Right atrium auricular region (tissue), 2 donors: Measurements from ENCODE around the gene CLBA1. TPM values are rescaled to one million over a fixed set of nuclear protein-coding genes. Genes with fewer than 3 reads are reported as not detected.

Source experiments
- DNase-seq: peaks from one replicate; pipeline ENCODE4 v3.0.0-alpha.2; 2019; ENCODE audit warnings: low spot score
- H3K27ac ChIP-seq, 2 donors: fragments of 200-600 bp; sonication (generic); 1 replicate in 1 of 2; 2 replicates in 1 of 2; pipeline ENCODE4 v1.5.1; 2016 to 2019
- H3K27me3 ChIP-seq, 2 donors: fragments of 200-600 bp; sonication (generic); one replicate each; pipeline versions ENCODE4 v1.5.1 to v1.6.0; 2017 to 2019
- H3K36me3 ChIP-seq: fragments of 200-600 bp; sonication (generic); one replicate; pipeline ENCODE4 v1.5.1; 2016
- H3K4me1 ChIP-seq, 2 donors: fragments of 200-600 bp; sonication (generic); one replicate each; pipeline versions ENCODE4 v1.5.1 to v1.6.0; 2017 to 2019
- H3K4me3 ChIP-seq, 2 donors: fragments of 200-600 bp; sonication (generic); 1 replicate in 1 of 2; 2 replicates in 1 of 2; pipeline ENCODE4 v1.5.1; 2017 to 2019; ENCODE audit warnings: mild to moderate bottlenecking in 1 of 2, moderate library complexity in 1 of 2
- H3K9me3 ChIP-seq, 2 donors: fragments of 200-600 bp; sonication (generic); one replicate each; pipeline ENCODE4 v1.5.1; 2019
- total RNA-seq, 2 donors: library from RNA; depleted of rRNA; stranded (reverse); fragments of >200 nt; gene quantifications; one replicate each; pipeline ENCODE4 v1.1.0, GENCODE V29; 2016
- TF ChIP-seq, protein P1 (sequence below), 2 donors: fragments of 200-600 bp; sonication (generic); IDR thresholded peaks; one replicate each; pipeline ENCODE4 v1.5.1; 2019; ENCODE audit warnings: antibody characterized with exemption in 2 of 2

CLBA1 gene
- total RNA-seq, 2 donors from 2014 or later, result 2.0 to 2.2 TPM

GRCh38 chr14:104978746-104979691 lies 6.6 kb upstream of the CLBA1 start:
- Histone ChIP-seq H3K27me3 (no peaks in the 10 kb centered on the region), H3K4me1 (peaks cover 0 to 61% of the 10 kb centered on the region in 2 donors), H3K27ac (no peak overlapping the region), H3K36me3 (no peaks in the 10 kb centered on the region), H3K9me3 (no peaks in the 10 kb centered on the region), H3K4me3 (peak overlapping the region; percentile 29 to 58)
- TF ChIP-seq, protein P1, sequence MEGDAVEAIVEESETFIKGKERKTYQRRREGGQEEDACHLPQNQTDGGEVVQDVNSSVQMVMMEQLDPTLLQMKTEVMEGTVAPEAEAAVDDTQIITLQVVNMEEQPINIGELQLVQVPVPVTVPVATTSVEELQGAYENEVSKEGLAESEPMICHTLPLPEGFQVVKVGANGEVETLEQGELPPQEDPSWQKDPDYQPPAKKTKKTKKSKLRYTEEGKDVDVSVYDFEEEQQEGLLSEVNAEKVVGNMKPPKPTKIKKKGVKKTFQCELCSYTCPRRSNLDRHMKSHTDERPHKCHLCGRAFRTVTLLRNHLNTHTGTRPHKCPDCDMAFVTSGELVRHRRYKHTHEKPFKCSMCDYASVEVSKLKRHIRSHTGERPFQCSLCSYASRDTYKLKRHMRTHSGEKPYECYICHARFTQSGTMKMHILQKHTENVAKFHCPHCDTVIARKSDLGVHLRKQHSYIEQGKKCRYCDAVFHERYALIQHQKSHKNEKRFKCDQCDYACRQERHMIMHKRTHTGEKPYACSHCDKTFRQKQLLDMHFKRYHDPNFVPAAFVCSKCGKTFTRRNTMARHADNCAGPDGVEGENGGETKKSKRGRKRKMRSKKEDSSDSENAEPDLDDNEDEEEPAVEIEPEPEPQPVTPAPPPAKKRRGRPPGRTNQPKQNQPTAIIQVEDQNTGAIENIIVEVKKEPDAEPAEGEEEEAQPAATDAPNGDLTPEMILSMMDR (IDR thresholded peaks at IDR 0.05), result no peak
- no peak for DNase-seq

GRCh38 chr14:104979758-104980610 lies 5.6 kb upstream of the CLBA1 start:
- H3K36me3 ChIP-seq, result no peaks in the 10 kb centered on the region
- H3K4me3 ChIP-seq, result no peak overlapping the region
- peak overlapping the region in 1 of 2 donors; percentile 8 for H3K27ac ChIP-seq
- peaks cover 0 to 54% of the 10 kb centered on the region in 2 donors for H3K4me1 ChIP-seq
- TF ChIP-seq, protein P1 (IDR thresholded peaks at IDR 0.05), result no peak
- no peaks in the 10 kb centered on the region for H3K27me3 ChIP-seq
- no peaks in the 10 kb centered on the region for H3K9me3 ChIP-seq
- no peak for DNase-seq

DNA sequence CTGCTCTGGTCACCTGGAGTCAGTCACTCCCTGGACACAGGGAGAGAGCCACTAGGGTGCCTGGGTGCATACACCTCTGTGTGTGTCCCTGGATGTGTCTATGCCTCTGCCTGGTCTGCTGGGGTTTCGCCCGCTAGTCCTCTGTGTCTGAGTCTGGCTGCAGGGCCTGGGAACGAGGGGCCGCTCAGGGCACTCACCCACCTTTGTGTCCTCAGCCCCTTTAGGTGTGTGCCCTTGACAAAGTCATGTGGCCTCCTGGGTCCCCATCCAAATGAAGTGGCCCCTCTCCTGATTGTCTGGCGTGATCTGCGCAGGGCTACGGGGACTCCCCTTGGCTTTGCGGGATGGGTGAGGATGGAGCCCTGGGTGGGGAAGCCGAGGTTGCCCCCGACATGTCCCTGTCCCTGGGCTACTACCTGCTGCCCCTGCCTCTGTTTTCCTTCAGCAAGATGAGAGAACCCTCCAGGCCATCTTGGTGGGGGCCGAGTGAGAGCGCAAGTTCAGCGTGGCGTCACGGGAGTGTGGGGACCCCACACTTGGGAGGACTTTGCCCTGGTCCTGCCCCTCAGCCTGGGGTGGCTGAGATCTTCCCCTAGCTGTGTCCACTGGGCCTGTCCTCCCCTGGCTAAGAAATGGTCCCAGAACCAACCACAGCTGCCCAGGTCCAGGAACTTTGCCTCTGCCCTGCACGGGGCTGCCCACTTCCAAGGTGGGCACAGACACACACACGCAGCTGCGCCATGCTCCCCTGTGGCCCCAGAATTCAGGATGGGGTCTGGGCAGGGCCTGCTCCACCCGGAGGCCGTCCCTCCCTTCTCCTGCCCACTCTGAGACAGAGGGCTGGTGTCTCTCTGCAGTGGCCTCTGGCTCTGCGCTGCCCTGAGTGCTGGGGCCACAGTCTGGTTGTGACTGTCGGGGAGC lies 4.7 kb upstream of the CLBA1 start:
- Histone ChIP-seq H3K27me3 (no peaks in the 10 kb centered on the region), H3K9me3 (no peaks in the 10 kb centered on the region), H3K4me3 (no peak overlapping the region), H3K27ac (no peak overlapping the region), H3K36me3 (no peaks in the 10 kb centered on the region), H3K4me1 (peaks cover 0 to 48% of the 10 kb centered on the region in 2 donors)
- DNase-seq, result no peak
- TF ChIP-seq, protein P1 (IDR thresholded peaks at IDR 0.05), result no peak

- H3K4me1 ChIP-seq, result peaks cover 0 to 48% of the 10 kb centered on the region in 2 donors
- no peaks in the 10 kb centered on the region for H3K36me3 ChIP-seq
- DNase-seq, result no peak
- no peak overlapping the region for H3K27ac ChIP-seq
- H3K4me3 ChIP-seq, result no peak overlapping the region
- TF ChIP-seq, protein P1 (IDR thresholded peaks at IDR 0.05), result no peak
- H3K9me3 ChIP-seq, result no peaks in the 10 kb centered on the region
- H3K27me3 ChIP-seq, result no peaks in the 10 kb centered on the region
Observed at GRCh38 chr14:104981699-104982541, 3.7 kb upstream of the CLBA1 start.
